LNCaP clone FGC (cell line): ENCODE measurements around the gene STK11IP.

Source experiments
- DNase-seq: peaks from one replicate; pipeline ENCODE4 v3.0.0-alpha.2; 2011; ENCODE audit warnings: low read depth
- H3K4me3 ChIP-seq: 2 replicates; pipeline ENCODE4 v1.5.1; 2011; ENCODE audit warnings: mild to moderate bottlenecking, low read depth, low read length, control low read depth
- CTCF ChIP-seq: IDR thresholded peaks from 2 replicates; pipeline ENCODE4 v1.5.1; 2012; ENCODE audit warnings: mild to moderate bottlenecking; ENCODE audit not compliant: control insufficient read depth, insufficient read depth; ENCODE audit errors: extremely low read depth

Gene STK11IP

DNA sequence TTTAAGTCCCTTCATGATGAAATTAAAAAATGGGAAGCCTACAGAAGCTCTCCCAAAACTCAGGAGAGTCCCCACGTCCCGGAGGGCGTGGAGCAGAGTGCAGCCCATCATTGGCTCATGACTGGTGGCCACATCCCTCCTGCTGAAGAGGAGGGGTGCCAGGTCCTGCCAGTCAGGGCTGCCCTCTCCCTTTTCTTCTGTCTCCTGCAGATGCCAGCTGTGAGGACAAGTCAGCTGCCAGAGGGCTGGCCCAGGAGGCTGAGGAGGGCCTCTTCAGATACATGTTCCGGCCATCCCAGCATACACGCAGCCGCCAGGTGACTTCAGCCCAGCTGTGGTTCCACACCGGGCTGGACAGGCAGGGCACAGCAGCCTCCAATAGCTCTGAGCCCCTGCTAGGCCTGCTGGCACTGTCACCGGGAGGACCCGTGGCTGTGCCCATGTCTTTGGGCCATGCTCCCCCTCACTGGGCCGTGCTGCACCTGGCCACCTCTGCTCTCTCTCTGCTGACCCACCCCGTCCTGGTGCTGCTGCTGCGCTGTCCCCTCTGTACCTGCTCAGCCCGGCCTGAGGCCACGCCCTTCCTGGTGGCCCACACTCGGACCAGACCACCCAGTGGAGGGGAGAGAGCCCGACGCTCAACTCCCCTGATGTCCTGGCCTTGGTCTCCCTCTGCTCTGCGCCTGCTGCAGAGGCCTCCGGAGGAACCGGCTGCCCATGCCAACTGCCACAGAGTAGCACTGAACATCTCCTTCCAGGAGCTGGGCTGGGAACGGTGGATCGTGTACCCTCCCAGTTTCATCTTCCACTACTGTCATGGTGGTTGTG lies 23.0 kb upstream of the STK11IP start:
- H3K4me3 ChIP-seq, result no peak overlapping the region
- TF ChIP-seq CTCF, result no peak
- no peak for DNase-seq

DNA sequence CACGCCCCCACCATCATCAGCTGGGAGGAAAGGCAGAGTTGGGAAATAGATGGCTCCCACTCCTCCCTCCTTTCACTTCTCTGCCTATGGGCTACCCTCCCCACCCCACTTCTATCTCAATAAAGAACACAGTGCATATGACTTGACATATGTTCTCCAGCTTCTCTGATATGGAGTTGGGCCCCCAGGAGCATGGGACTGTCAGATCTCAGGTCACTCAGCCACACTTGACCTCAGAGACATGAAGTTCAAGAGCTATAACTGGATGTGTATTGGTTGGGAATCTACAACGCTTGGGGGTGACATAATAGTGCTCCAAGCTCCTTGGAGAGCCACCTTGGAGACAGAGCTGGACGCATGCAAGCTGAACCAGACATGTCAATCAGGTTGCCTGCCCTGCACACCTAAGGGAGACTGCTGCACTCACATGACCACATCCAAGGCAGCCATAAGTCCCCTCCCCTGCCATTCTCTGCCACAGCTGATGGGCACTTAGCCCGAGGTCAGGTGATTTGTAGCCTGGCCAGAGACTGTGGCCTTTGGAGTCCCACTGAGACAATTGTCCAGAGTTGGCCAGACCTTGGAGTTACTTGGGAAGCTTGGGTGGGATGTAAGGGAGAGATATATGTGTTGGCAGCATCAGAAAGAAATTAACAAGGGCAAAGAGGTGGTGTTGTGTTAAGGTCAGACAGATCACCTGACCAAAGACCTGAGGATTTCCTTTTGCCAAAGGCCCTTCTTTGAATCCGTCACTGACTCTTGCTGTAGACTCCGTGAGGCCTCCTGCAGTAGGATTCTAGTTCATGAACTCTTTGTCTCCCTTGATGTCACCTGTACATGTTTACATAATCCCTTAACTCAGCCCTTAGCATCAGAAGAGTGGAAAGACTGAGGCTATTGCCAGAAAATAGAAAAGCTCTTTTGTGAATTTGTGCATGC lies 21.8 kb upstream of the STK11IP start:
- DNase-seq, result no peak

DNA sequence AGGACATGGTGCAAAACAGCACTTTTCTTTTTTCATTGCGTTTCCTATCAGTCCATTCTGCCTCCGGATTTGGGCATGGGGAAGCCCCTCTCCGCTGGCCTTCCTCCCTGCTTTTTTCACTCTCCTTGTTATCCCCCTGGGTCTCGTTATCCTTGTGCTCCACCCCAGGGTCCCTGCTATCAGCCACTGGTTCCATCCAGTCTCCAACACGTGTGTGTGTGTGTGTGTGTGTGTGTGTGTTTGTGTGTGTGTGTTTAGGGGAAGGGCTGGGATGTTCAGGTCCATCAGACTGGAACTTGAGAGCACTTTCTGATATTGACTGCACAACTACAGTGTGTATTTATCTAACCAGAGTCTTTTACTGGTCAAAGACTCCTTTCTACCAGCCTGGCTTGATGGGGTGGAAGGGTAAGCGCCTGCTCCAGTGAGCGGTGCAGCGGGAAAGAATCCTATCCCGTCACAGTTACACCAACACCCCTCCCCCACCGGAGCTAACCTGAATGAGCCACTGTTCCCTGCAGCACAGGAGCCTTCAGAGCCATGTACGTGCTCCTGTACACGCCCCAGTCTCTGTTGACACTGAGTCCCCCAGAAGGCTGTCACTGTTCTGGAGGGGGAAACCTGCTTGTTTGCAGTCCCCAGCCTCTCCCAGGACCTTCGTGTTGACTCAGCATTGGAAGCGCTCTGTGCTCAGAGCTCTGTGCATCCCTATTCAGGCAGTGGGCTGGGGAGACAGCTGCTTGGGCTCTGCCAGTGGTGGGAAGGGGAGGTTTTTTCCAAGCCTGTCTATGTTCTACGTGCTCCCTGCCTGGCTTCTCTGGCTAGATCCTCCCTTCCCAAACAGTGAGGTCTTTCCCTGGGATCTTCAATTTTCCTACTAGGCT lies 20.9 kb upstream of the STK11IP start:
- no peak for TF ChIP-seq CTCF
- H3K4me3 ChIP-seq, result no peak overlapping the region
- DNase-seq, result no peak

More for the DNA sequence above, 21.8 kb upstream of the STK11IP start:
- H3K4me3 ChIP-seq, result no peak overlapping the region
- no peak for TF ChIP-seq CTCF

DNA sequence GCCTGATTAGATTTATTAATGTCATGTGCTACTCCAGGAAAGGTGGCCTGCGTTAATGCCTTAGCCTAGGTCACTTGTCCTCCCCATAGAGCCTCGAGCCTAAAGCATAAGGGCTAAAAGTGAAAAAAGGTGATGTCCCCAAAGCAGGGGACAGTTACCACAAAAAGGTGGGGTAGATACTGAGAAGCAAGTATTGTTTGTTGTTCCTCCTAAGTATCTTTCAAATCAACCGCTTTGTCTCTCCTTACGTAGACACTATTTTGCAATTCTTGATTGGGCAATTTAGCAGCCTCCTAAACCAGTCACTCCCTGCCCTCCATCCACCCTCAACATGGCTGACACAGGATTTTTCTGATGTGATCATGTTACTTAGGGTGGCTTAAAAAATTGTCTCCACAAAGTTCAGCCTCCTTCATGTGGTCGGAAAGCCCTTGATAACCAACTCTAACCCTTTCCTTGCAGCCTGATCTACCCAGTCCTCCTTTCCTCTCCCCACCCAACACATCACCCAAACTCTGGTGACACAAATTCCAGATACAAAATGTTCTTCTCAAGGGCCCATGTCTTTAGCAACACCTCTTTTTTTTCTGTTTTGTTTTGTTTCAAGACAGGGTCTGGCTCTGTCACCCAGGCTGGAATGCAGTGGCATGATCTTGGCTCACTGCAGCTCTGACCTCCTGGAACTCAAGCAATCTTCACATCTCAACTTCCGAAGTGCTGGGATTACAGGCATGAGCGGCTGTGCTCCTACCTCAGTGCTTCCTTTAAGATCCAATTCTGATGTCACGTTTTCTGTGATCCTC lies 18.6 kb upstream of the STK11IP start:
- TF ChIP-seq CTCF, result no peak
- DNase-seq, result no peak
- no peak overlapping the region for H3K4me3 ChIP-seq

DNA sequence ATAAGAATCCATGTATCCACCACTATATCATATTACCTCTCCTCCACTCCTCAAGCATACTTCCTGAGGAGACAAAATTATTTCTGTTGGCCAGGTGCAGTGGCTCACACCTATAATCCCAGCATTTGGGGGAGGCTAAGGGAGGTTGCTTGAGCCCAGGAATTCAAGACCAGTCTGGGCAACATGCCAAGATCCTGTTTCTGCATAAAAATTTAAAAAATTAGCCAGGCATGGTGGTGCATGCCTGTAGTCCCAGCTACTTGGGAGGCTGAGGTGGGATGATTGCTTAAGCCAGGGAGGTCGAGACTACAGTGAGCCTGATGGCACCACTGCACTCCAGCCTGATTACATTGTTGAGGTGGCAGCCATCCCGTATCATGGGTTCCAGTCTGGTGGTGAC lies 16.3 kb upstream of the STK11IP start:
- H3K4me3 ChIP-seq, result no peak overlapping the region
- DNase-seq, result no peak
- no peak for TF ChIP-seq CTCF

GRCh38 chr2:219591091-219591490 lies 6.6 kb upstream of the STK11IP start:
- H3K4me3 ChIP-seq, result no peak overlapping the region
- TF ChIP-seq CTCF, result no peak
- no peak for DNase-seq
